GM19438 (cell line): ENCODE measurements around the gene ZNF776.
"Not testable (repeated sequence)": the region's sequence is repeated elsewhere in the genome, so short reads cannot be mapped to it uniquely, and the experiment has no call there.

Source experiments
- ATAC-seq: cut with Tn5 transposase; IDR thresholded peaks from one replicate; pipeline ENCODE4 v1.9.1; 2021; ENCODE audit warnings: low read depth; ENCODE audit not compliant: unreplicated experiment

ZNF776 gene

DNA sequence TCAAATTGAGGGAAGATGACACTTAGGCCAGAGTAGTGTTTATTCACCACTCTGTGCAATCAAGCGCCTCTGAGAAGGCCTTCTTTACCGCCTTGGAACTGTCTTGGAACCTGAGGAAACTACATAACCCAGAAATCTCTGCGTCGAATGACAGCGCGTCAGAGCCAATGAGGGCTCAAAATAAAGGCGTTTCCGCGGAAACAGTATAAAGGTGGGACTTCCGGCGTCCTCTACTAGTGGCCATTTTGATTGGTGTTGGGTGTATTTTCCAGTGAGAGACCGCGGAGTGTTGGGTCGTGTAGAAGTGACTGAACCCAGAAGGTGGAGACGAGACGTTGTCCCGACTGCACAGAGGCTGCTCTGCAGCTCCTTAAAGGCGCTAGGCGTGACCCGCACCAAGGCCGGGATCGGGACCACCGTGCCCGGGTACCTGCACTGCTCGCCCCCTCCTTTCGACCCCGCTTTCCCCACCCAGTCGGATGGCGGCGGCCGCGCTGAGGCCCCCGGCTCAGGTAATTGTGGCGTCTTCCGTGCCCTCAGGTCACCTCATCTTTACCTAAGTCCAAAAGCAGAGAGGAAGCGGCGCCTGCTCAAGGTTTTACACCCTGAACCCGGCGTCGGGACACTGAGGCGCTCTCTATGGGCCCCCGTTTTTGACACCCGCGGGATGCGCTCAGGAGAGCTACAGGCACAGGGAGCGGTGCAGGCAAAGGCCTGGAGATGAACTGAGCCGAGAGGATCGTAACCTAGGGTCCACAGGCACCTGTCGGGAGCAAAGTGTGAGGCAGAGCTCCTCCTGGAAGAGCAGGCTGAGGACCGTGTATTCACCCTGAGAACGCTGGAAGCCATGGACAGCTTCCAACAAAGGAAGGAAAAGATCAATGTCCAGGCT, at the start of gene ZNF776:
Gene ZNF776, plus strand, starts transcription at position 236 of the 892 bp plus-strand sequence. Its CDS starts 244 bp downstream, at position 480.
- ATAC-seq, result peak; percentile 98

DNA sequence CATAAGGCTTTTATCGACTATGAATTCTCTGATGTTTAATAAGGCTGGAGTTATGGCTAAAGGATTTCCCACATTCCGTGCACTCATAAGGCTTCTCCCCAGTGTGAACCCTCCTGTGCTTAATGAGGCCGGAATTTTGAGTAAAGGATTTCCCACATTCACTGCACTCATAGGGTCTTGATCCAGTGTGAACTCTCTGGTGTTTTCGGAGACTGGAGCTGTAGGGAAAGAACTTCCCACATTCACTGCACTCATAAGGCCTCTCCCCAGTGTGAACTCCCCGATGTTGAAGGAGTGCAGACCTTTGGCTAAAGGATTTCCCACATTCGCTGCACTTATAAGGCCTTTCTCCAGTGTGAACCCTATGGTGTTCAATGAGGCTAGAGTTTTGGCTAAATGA, 45.0 kb upstream of the ZNF776 start:
- ATAC-seq, result no peak

DNA sequence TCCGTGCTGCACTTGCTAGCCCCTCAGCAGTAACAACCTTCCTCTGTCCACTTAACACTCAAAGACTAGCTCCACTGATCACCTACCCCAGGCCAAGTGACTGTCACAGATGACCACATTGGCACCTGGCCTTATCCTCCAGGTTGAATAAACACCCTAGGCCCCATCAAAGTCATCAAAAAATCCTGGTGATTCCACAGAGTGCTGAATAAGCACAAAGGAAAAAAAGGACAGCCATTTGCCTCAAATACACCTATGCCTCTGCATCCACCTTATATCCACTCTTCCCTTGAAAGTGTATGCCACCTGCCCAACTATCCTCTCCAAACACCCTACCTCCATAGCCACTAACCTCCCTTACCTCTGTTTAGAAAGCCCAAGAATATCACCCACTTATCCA, 40.3 kb upstream of the ZNF776 start:
- ATAC-seq, result no peak

DNA sequence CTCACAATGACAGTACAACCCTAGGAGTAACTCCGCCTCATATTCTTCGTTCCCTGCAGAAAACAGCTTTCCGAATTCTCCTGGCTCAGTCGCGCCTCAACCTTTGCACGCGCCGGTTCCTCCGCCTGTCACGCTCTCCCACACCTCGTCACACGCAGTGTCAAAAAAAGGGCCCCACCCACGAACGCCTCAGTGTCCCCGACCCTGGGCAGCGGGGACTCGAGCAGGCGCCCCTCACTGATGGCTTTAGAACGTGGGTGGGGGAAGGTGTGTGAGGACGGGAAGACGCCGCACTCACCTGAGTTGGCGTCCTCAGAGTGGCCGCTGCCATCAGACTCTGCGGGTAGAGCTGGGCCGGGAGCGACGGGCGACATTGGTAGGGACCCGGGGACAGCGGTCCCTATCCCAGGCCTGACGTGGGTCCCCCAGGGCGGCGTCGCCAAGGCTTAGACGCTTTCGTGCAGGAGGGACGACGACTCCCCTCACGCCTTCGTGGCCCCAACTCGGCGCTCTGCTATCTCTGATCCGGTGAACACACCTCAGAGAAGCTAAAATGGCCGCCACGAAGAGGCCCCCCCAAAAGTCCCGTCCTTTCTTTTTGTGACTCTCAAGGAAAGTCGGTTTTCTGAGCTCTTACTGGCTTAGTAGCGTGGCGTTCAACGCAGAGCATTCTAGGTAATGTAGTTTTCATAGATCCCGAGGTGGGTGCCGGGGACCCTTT, 37.8 kb upstream of the ZNF776 start, which contains the start of gene ZNF154:
Gene ZNF154, minus strand, starts transcription at position 564 of the 721 bp plus-strand sequence. Its CDS starts 233 bp downstream, at position 331.
- no peak for ATAC-seq

DNA sequence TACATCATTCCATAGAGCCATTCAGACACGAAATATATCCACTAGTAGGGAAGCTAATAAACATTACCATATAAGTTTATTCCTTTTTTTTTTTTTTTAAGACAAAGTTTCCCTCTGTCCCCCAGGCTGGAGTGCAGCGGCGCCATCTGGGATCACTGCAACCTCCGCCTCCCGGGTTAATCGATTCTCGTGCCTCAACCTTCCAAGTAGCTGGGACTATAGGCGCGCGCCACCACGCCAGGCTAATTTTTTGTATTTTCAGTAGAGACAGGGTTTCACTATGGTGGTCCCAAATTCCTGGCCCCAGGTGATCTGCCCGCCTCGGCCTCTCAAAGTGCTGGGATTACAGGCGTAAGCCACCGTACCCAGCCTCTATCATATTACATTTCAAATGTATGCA, 37.0 kb upstream of the ZNF776 start:
- ATAC-seq, result no peak

DNA sequence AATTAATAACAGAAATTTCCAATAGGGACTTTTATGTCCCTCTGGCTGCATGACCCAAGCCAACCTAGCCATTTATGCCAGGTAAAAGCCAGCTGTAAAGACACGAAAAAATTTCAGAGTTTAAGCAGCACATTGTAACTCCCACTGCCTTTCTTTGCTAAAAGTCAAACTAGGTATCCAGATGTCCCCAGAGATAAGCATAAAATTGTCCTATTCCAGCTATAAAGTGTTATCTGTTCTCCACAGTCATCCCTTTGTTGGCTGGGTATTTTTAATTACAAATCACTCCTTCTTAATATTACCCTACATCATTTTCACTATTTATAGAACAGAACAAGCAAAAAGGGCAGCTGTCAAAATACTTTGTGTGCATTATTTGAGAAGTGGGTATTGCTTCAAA, 34.4 kb upstream of the ZNF776 start:
- no peak for ATAC-seq

DNA sequence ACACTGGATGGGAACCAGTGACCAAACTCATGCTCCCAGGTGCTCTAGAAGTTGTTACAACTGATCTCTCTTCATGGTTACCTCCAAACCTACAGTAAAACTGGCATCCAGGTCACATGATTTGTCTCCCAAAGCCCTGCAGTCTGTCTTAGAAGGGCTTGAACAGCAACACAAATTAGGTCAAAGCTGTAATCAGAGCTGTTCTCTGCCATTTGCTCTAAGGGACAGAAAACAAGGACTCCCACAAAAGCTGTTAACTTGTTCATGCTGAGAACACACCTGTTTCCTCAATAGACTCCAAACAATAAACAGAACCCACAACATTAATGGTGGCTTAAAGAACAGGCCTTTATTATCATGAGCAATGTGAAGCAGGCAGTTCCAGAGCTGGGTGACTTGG, 27.2 kb upstream of the ZNF776 start:
- no peak for ATAC-seq

DNA sequence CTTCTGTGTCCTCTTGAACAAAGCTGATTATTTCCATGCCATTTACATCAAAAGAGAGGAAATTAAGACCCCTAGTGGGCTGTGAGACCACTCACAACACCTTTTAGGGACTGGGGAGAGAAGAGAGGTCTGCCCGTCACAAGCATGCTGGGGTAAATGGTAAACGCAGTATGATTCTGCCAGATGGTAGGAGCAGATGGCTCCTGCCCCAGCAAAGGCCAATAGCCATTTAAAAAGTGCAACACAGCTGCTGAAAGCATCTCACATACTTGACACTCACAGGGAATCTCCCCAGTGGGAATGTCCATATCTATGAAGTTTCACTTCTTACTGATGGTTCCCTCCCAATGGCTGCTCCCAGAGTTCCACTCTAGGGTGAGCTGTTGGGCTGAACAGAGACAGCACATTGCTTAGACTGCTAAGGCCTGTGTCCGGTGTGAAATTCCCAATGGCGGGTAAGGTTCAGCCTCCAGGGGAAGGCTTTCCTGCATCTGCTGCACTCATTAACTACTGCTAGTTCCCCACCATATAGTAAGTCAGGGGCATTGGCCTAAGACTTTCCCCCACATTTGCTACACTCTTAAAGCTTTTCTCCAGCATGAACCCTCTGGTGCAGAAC, 26.6 kb upstream of the ZNF776 start:
- no peak for ATAC-seq

DNA sequence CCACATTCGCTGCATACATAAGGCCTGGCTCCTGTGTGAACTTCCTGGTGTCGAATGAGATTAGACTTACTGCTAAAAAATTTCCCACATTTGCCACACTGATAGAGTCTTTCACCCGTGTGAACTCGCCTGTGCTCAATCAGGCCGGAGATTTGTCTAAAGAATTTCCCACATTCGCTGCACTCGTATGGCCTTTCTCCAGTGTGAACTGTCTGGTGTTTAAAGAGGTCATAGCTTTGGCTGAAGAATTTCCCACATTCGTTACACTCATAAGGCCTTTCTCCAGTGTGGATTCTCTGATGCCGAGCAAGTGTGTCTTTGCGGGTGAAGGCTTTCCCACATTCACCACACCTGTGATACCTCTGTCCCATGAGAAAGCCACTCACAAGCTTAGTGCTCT, 25.7 kb upstream of the ZNF776 start:
- no peak for ATAC-seq

DNA sequence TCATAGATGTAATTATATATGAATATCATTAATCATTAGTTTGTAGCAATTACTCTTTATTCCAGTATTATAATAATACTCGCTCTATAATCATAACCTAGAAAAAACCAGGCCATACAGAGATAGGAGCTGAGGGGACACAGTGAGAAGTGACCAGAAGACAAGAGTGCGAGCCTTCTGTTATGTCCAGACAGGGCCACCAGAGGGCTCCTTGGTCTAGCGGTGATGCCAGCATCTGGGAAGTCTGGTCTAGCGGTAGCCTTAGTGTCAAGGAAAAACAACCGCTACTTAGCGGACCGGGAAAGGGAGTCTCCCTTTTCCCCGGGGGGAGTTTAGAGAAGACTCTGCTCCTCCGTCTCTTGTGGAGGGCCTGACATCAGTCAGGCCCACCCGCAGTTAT, 8.3 kb upstream of the ZNF776 start:
- not testable (repeated sequence) for ATAC-seq

DNA sequence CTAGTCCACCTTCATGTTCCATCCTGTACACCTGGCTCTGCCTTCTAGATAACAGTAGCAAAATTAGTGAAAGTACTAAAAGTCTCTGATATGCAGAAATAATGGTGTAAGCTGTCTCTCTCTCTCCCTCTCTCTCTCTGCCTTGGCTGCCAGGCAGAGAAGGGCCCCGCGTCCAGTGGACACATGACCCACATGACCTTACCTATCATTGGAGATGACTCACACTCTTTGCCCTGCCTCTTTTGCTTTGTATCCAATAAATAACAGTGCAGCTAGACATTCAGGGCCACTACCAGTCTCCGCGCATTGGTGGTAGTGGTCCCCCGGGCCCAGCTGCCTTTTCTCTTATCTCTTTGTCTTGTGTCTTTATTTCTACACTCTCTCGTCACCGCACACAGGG, 7.8 kb upstream of the ZNF776 start:
- ATAC-seq, result not testable (repeated sequence)

DNA sequence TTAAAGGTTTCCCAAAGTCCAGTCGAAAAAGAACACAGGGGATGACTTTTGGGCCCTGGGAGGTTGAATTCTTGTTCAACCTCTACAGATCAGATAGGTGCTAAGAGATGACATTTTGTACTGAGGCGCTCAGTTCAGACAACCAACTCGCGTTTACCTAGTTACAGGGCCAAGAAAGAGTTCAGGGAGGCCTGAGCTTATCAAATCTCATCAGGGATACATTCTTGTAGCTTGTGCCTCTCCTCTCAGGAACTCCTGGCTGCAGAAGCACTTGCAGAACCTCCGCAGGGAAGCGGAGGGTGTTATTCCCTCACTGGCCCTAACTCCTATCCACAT, 825 bp downstream of the ZNF776 start:
- no peak for ATAC-seq

DNA sequence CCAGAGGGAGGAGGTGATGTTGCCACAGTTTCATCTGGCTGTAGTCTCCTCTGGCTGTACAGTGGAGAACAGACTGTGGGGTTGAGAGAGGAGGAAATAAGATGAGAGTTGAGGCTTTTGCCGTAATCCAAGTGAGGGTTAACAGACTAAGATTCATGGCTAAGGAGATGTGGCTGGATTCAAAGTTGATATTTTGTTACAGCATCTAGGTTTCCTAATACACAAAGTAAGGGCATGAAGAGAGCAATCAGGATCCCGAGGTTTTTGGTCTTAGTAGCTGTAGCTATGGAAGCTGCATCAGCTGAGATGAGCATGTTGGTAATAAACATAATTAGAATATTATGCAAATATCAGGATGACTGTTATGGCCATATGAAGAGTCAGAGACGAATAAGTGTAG, 1.4 kb downstream of the ZNF776 start:
- no peak for ATAC-seq

DNA sequence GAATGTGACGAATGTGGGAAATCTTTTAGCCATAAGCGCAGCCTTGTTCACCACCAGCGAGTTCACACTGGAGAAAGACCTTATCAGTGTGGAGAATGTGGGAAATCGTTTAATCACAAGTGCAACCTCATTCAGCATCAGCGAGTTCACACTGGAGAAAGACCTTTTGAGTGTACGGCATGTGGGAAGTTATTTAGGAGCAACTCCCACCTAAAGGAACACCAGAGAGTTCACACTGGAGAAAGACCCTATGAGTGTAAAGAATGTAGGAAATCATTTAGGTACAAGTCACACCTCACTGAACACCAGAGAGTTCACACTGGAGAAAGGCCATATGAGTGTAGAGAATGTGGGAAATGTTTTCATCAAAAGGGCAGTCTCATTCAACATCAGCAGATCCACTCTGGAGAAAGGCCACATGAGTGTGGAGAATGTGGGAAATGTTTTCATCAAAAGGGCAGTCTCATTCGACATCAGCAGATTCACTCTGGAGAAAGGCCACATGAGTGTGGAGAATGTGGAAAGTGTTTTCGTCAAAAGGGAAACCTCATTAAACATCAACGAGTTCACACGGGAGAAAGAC, 7.6 kb downstream of the ZNF776 start:
- no peak for ATAC-seq

DNA sequence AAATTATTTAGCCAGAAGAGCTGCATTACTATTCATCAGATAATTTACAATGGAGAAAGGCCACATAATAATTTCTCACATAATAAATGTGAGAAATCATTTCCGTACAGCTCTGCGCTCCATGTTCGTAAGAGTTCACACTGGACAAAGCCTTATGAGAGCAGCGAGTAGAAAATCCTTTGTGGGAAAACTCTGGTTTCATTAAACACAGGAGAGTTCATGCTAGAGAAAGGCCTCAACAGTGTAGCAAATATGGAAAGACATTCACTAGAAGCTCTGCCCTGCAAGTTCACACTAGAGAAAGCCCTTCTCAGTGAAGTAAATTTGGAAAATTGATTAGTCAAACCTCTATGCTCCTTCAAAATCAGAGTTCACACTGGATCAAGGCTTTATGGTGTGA, 8.4 kb downstream of the ZNF776 start:
- no peak for ATAC-seq

DNA sequence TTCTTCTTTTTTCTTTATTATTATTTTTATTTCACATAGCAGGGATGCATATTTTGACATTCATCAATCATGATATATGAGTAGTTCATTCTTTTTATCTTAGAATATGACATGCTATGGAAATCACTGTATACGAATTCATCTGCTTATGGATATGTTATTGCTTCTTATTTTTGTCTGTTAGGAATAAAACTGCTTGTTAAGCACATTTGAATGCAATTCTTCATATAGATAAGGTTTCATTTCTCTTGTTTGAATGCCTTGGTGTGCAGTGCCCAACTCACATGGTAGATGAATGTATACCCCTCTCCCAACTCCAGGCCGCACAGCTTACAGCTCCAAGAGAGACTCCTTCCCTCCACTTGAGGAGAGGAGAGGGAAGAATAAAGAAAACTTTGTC, 11.3 kb downstream of the ZNF776 start:
- no peak for ATAC-seq

DNA sequence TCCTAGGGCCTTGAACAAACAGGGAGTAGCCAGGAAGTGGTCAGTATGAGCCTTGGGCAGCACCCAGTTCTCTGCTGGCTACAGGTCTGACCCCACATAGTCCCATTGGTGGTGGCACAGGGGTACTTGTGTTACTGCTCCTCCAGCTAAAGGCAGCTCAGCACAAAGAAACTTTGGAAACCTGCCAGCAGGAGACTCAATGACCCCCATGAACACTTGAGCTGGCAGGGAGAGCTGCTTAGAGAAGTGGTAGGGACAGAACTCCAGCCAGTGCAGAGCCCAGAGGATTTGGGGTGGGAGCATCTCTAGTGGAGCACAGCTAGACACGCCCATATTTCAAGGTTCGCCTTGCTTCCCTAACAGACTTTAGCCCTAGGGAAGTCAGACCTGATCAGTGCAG, 12.5 kb downstream of the ZNF776 start:
- ATAC-seq, result no peak

DNA sequence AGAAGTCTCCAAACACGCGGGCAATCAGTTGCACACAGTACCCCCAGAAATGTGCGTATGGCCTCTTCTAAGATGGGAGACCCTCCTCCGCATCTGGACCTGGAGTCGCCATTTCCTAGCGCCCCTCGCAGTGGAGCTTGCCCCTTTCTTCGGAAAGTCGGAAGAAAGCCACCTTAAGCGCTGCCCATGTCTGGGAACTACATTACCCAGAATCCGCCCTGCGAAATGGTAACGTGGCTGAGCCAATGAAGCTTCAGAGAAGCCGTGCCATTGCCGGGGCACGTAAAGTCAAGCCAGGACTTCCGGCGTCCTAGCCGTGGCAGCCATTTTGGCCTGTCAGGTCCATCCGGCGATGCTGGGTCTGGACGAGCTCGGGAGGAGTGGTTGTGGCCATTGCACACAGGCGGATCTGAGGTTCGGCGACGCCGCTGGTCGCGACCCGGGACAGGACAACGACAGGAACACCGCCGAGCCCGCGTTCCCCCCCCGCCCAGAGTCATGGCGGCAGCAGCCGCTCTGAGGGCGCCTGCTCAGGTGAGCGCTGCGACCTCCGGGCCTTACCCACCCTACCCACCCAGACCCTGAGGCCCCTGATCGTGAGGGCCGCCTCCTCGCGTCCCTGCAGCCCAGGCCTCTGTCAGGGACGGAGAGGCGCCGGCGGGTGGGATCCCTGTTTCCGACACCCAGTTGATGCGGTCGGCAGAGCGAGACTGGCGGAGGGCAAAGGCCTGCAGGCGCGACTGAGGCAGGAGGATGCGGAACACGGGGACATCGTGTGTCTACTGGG, 22.9 kb downstream of the ZNF776 start, which contains the start of gene ZNF586:
Gene ZNF586, plus strand, starts transcription at position 332 of the 787 bp plus-strand sequence. Its CDS starts 167 bp downstream, at position 499.
- ATAC-seq, result peak; percentile 98

DNA sequence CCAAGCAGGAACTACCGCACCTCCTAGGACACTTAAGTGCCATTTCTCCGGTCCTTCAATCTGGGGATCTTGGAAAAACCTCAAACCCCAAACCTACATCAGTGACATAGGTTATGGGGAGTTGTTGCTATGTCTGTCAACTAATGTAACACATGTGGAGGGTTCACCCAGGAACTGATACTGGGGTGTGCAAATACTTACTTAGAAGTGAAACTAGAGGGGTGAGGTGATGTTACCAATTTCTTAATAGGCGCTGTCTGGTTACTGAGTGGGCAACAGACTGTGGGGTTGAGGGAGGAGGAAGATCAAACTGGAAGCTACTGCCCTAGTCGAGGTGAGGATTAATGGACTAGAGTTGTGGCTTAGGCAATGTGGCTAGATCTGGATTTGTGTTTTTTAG, 24.8 kb downstream of the ZNF776 start:
- no peak for ATAC-seq

DNA sequence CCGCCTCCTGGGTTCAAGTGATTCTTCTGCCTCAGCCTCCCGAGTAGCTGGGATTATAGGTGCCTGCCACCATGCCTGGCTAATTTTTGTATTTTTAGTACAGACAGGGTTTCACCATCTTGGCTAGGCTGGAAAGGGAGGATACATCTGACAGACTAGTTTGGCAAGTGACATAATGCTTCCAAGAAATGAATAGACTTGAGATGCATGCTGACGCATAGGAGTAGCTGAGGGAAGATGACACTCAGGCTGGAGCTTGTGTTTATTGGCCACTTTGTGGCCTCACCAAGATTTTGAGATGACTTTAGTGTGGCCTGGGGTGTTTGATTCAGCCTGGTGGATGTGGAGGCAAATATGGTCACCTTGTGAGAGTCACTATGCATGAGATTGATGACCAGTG, 26.9 kb downstream of the ZNF776 start:
- ATAC-seq, result no peak
